Urinary bladder (tissue), 4 donors: Measurements from ENCODE around the gene GMDS. TPM values are rescaled to one million over a fixed set of nuclear protein-coding genes. Genes with fewer than 3 reads are reported as not detected.

Source experiments
- DNase-seq: peaks from one replicate; pipeline ENCODE4 v3.0.0-alpha.2; 2015; ENCODE audit errors: extremely low spot score
- H3K27ac ChIP-seq: one replicate; pipeline ENCODE4 v1.5.1; 2013; ENCODE audit warnings: low read depth, mild to moderate bottlenecking, moderate library complexity
- H3K36me3 ChIP-seq: one replicate; pipeline ENCODE4 v1.6.1; 2013; ENCODE audit warnings: mild to moderate bottlenecking, moderate library complexity; ENCODE audit not compliant: insufficient read depth
- H3K4me1 ChIP-seq: one replicate; pipeline ENCODE4 v1.6.1; 2013; ENCODE audit warnings: mild to moderate bottlenecking, moderate library complexity; ENCODE audit not compliant: insufficient read depth
- H3K4me3 ChIP-seq: one replicate; pipeline ENCODE4 v1.5.1; 2013; ENCODE audit warnings: low read depth, low read length
- WGBS: extraction: QIAGEN DNeasy Blood & Tissue Kit; methylation state at CpG from one replicate; pipeline ENCODE4 v1.1.7; 2013; 5-methylcytosine and 5-hydroxymethylcytosine counted together
- polyA plus RNA-seq: library from polyadenylated mRNA; stranded (reverse); fragments of 200-250 nt; gene quantifications from one replicate; pipeline ENCODE4 v1.2.3, GENCODE V29; 2013
- total RNA-seq: library from RNA; depleted of rRNA; stranded (reverse); fragments of >200 nt; gene quantifications from one replicate; pipeline ENCODE4 v1.2.3, GENCODE V29; 2014
- donor health status: healthy with polysubstance abuse.
- donor health status: healthy.

The GMDS gene
- total and polyA plus RNA-seq, 2 donors = 7.5 to 10.7 TPM

DNA sequence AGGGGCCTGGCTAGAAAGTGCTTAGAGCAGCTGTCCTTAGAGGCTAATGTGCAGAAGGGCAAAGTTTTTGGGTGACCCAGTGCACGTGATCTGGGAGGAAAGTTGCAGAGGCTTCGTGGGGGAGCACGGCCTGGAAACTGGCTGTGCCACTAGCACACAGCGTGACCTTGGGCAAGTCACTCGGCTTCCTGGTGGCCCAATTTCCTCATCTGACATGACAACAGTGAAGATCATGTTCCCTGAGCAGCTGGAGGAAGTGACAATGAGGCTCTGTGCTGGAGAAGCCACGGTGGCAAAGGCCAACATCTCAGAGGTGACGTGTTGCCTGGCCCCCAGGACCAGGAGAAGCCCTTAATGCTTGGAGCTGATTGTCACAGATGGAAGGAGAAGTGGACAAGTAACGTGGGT is 536.2 kb downstream of the GMDS start:
- WGBS = 90% methylated on average over 8 of the region's 8 CpGs
- Histone ChIP-seq H3K36me3 (no peaks in the 10 kb centered on the region), H3K27ac (no peak overlapping the region), H3K4me3 (no peak overlapping the region), H3K4me1 (no peaks in the 10 kb centered on the region)
- DNase-seq = no peak

- no peak for DNase-seq
- Histone ChIP-seq H3K4me3 (no peak overlapping the region), H3K36me3 (no peaks in the 10 kb centered on the region), H3K27ac (no peak overlapping the region), H3K4me1 (no peaks in the 10 kb centered on the region)
- WGBS = 89% methylated on average over 2 of the region's 2 CpGs
Observed at GRCh38 chr6:1708820-1709219, 536.6 kb downstream of the GMDS start.

GRCh38 chr6:1708122-1708521 is 537.3 kb downstream of the GMDS start:
- WGBS = 84% methylated on average over 15 of the region's 15 CpGs
- DNase-seq = no peak
- H3K36me3 ChIP-seq = no peaks in the 10 kb centered on the region
- no peaks in the 10 kb centered on the region for H3K4me1 ChIP-seq
- H3K4me3 ChIP-seq = no peak overlapping the region
- no peak overlapping the region for H3K27ac ChIP-seq

DNA sequence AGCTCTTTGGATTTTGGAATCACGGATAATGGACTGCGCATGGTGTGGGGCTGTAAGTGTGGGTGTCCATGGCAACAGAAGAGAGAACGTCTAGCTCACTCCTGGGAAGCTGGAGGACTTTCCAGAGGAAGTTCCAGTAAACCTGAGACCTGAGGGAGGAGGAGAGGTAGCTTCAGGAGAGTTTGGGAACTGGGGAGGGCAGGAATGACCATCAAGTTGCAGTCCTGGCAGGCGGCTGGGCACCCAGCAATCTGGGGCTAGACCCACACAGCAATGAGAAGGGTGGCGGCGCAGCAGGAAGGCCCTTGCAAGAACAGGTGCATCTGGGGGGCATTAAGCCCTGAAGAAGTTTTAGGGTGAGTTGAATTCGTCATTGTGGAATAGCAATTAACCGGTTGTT is 539.8 kb downstream of the GMDS start:
- 96% methylated on average over 8 of the region's 8 CpGs for WGBS
- Histone ChIP-seq H3K4me1 (no peaks in the 10 kb centered on the region), H3K4me3 (no peak overlapping the region), H3K36me3 (no peaks in the 10 kb centered on the region), H3K27ac (no peak overlapping the region)
- no peak for DNase-seq

GRCh38 chr6:1705183-1705582 is 540.2 kb downstream of the GMDS start:
- H3K4me1 ChIP-seq = no peaks in the 10 kb centered on the region
- 91% methylated on average over 4 of the region's 4 CpGs for WGBS
- H3K4me3 ChIP-seq = no peak overlapping the region
- no peaks in the 10 kb centered on the region for H3K36me3 ChIP-seq
- DNase-seq = no peak
- H3K27ac ChIP-seq = no peak overlapping the region

GRCh38 chr6:1704711-1705110 is 540.7 kb downstream of the GMDS start:
- 77% methylated on average over 7 of the region's 7 CpGs for WGBS
- Histone ChIP-seq H3K4me1 (no peaks in the 10 kb centered on the region), H3K27ac (no peak overlapping the region), H3K4me3 (no peak overlapping the region), H3K36me3 (no peaks in the 10 kb centered on the region)
- no peak for DNase-seq

- no peak overlapping the region for H3K27ac ChIP-seq
- no peak overlapping the region for H3K4me3 ChIP-seq
- DNase-seq = no peak
- WGBS = 72% methylated on average over 6 of the region's 6 CpGs
- no peaks in the 10 kb centered on the region for H3K4me1 ChIP-seq
- no peaks in the 10 kb centered on the region for H3K36me3 ChIP-seq
Observed at GRCh38 chr6:1703923-1704322, 541.5 kb downstream of the GMDS start.

- no peak overlapping the region for H3K4me3 ChIP-seq
- no peak for DNase-seq
- no peaks in the 10 kb centered on the region for H3K36me3 ChIP-seq
- 76% methylated on average over 9 of the region's 9 CpGs for WGBS
- H3K27ac ChIP-seq = no peak overlapping the region
- no peaks in the 10 kb centered on the region for H3K4me1 ChIP-seq
Observed at GRCh38 chr6:1703091-1703855, 542.1 kb downstream of the GMDS start.

GRCh38 chr6:1702580-1703051 is 542.8 kb downstream of the GMDS start:
- DNase-seq = no peak
- Histone ChIP-seq H3K27ac (no peak overlapping the region), H3K4me3 (no peak overlapping the region), H3K36me3 (no peaks in the 10 kb centered on the region), H3K4me1 (no peaks in the 10 kb centered on the region)
- WGBS = 65% methylated on average over 8 of the region's 8 CpGs

DNA sequence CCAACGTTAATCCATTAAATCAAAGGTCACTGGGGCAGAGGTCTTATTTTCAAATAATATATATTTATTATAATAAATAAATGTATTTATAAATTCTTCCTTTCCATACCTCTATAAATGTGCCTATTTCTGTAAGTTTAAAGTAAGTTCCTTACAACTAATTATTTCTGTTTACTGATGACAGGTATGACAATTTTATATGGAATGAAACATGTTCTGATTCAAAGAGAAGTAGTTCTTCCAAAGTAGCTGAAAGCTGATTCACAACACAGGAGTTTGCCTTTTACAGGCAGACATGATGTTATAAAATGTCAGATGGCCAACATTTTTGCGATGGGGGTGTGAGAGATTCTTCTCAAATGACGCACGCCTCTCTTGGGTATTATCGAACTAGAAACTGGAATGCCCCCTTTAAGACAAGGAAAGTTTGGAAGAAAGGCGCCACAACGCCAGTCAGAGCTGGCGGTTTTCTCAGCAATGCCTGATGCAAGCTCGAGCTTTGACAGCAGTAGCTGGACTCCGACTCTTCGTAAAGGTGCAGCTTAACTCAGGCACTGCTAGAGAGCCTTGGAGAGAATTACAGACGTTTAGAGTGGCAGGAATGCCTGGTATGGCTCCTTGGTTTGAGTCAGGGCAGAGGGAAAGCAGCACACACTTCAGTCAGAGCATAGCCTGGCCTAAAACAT is 543.6 kb downstream of the GMDS start:
- H3K4me3 ChIP-seq = no peak overlapping the region
- 44% methylated on average over 12 of the region's 12 CpGs for WGBS
- DNase-seq = no peak
- no peaks in the 10 kb centered on the region for H3K4me1 ChIP-seq
- no peak overlapping the region for H3K27ac ChIP-seq
- H3K36me3 ChIP-seq = no peaks in the 10 kb centered on the region

DNA sequence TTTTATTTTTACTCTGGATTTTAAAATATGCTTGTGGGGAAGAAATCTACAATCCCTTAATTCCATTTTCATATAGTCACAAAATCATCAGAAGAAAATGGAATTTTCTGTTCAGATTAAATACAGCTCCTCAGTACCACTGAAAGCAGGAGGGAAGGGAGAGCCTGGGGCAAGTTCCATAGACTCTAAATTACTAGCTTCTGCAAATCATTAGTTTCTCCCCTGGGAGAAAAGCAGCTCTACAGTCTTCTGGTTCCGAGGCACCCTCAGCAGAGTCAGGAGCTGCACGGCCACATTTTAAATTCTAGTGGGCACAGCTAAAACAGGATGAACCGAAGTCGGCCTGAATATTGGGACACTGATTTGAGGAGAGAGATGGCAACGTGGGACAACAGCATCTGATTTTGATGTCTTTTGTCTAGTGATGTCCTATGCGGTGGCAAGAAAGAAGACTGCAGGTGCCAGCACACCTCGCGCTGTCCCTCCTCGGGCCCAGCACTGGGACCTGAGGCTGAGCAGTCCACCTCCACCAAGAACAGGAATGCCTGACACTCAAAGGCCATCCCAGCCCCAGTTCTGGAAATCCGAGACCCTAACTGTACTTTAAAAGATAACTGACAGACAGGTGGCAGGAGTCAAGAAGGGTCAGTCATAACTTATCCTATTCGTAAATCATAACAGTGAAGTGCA is 545.0 kb downstream of the GMDS start:
- H3K4me1 ChIP-seq = no peaks in the 10 kb centered on the region
- H3K36me3 ChIP-seq = no peaks in the 10 kb centered on the region
- no peak overlapping the region for H3K27ac ChIP-seq
- no peak overlapping the region for H3K4me3 ChIP-seq
- 95% methylated on average over 11 of the region's 11 CpGs for WGBS
- no peak for DNase-seq

- 81% methylated on average over 11 of the region's 11 CpGs for WGBS
- Histone ChIP-seq H3K36me3 (no peaks in the 10 kb centered on the region), H3K4me1 (no peaks in the 10 kb centered on the region), H3K27ac (no peak overlapping the region), H3K4me3 (no peak overlapping the region)
- no peak for DNase-seq
Observed at GRCh38 chr6:1698527-1698926, 546.9 kb downstream of the GMDS start.

DNA sequence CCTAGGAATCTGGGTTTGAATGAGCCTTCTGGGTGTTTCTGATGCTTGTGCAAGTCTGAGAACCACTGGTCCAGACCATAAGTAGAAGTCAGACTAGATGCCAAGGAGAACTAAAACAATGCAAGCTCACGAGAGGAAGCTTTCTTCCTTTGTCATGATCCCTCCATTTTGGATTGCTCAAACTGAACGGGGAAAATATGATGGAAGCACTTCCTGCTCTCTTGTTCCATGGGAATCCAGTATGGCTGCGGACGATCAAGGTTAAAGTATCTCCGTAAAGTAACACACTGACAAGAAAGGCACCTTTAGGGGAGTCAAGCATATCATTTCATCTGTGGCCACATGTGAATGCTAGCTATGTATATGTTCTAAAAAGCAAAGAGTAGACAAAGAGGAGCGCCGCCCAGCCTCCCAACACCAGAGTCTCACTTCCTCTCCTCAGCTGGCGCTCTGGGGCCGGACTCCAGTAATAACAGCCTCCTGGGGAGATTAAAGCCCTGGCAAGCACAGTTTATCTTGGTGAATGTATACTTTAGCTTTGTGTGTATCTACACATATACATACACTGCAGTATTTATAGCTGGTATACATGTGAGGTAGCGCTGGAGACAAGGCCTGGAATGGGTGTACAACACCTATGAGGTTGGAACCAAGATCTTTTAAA is 547.6 kb downstream of the GMDS start:
- WGBS = 97% methylated on average over 10 of the region's 10 CpGs
- no peak for DNase-seq
- H3K36me3 ChIP-seq = no peaks in the 10 kb centered on the region
- H3K4me1 ChIP-seq = no peaks in the 10 kb centered on the region
- H3K27ac ChIP-seq = no peak overlapping the region
- no peak overlapping the region for H3K4me3 ChIP-seq
